NCI-H526 treated with DMSO at 0.1 percent for 48 hours (cell line): ENCODE measurements around the gene CLSTN2.

ENCODE experiments used
- DNase-seq: peaks from one replicate; lab custom pipeline; 2025; lab: John Stamatoyannopoulos, UW

The CLSTN2 gene

DNA sequence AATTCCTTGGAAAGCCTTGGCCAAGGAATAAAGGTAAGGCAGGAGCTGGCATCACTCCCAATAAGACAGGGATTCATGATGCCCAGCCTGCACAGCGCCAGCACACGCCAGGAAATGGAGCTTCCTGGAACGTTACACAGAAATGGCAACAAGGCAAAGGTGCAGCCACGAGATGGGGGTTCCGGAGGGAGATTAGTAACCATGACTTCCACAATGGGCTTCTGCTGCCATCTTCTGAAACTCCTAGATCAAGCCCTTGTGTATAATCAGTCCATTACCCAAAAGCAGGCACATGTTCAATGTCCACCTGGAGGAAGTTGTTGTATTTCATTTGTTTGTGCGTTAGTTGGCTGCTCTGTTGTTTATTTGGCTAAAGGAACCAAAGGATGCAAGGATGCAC lies 611.7 kb downstream of the CLSTN2 start:
- DNase-seq = no peak

DNA sequence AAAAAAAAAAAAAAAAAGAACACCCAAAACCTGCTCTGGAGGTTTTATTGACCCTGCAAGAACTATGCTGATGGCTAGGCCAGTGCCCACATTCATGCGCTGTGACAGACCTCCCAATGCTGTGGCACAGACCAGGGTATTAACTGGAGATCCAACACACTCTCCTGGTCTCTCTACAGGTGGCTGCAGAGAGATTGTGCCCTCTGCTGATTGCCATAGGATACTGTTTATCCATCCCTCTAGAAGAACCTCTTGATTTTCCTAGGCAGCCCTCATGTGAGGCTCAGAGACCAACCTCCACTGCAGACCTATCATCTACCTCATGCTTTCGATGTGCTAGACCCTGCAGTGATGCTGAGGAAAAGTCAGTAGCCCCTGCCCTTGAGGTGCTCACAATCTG lies 617.4 kb downstream of the CLSTN2 start:
- DNase-seq = no peak

DNA sequence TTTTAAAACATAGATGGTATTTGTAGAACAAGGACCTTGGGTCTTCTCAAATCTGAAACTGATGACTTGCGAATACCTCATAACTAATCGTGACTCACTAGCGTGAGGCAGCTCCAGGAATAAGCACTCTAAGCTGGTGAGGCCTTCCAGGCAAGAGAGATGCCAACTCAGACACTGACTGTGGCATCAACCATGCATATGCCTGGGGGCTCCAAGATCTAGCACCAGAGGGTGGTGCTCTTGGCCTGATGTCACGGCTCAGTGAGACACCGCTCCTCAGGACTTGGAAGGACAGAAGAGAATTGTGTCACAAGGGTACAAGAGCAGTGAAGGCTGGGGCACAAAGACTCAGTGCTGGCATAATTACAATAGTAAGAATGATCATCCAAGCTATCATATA lies 617.9 kb downstream of the CLSTN2 start:
- no peak for DNase-seq

GRCh38 chr3:140553591-140553990 lies 618.6 kb downstream of the CLSTN2 start:
- DNase-seq = no peak

DNA sequence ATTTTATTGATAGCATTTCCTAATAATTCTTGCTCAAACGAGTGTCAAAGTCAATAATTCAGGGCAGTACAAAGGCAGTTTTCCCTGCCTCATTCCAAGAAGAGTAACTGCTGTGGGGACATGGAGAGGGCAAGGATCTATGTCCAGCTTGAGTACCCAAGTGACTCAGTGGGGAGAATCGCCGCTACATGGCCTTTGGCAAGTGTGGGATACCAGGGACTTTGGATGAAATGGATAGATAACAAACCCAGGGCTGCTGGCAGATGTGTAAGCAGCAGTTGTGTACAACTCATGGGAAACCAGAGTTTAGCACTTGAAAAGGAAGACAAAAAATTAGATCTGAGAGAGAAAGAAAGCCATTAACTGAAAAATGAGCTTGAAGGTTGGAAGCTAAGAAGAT lies 620.7 kb downstream of the CLSTN2 start:
- DNase-seq = no peak

GRCh38 chr3:140557476-140557875 lies 622.5 kb downstream of the CLSTN2 start:
- DNase-seq = no peak

- no peak for DNase-seq
Observed at GRCh38 chr3:140559546-140559945, 624.6 kb downstream of the CLSTN2 start.

- no peak for DNase-seq
Observed at GRCh38 chr3:140563206-140563760, 628.3 kb downstream of the CLSTN2 start.

GRCh38 chr3:140568131-140568530 lies 633.1 kb downstream of the CLSTN2 start:
- DNase-seq = no peak

DNA sequence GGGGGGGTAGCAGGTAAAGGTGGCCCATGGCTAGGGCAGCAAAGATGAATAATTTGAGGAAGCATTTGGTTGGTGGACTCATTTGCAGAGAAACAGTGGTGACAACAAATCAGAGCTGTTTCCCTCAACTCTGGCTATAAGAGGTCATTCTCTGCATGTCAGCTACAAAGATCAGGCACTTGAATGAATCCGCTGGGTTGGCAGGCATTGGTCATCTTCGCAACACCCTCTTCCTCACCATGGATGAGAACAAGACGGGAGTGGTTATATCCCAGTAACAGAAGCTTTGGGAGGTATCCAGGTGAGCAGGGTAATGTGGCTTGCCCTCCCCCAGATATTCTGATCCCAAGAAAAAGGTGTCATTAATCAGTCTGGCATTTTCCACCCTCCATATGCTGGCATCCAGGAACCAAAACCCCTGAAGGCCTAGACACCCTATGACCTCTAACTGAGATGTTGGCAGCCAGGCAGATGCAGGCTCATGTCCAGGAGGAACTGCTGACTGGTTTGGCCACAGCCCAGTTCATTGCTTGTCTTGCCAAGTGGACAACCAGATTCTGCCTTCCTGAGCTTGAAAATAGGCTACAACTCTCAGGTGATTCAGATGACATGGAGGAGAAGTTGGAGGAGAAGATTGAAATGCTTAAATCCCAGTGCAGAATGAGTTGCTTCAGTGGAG lies 634.0 kb downstream of the CLSTN2 start:
- DNase-seq = no peak

DNA sequence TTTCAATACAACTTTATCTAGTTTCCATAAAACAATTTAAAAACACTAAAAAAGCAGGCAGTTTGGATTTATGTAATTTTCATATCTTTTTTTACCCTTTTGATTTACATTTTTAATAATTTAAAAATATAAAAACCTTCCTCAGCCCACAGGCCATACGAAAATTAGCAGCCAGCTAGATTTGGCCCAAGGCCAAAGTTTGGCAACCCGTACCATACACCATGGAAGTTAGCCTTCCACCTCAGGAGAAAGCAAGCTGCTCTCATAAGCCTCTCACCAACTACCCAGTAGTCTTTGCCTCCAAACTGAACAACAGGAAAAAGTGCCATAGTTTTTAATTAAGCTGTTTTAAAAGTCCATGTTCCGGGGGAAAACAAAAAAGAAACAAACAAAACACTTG lies 635.6 kb downstream of the CLSTN2 start:
- DNase-seq = no peak

GRCh38 chr3:140571836-140572235 lies 636.9 kb downstream of the CLSTN2 start:
- DNase-seq = no peak

DNA sequence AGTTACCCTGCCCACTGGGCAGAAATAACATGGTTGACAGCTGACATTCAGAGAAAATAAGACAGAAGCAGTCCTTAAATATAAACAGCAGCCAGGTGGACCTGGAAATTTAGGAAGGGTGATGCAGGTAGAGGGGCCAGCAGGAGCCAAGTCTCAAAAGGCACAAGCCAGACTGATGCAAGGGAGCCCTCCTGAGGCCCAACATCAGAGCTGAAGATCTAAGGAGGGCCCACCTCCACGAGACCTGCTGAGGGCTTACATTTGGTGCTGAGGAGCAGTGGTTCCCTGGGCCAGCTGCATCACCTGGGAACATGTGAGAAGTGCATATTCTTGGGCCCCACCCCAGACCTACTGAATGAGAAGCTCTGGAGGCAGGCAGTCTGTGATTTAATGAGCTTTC lies 637.3 kb downstream of the CLSTN2 start:
- DNase-seq = no peak

- DNase-seq = no peak
Observed at GRCh38 chr3:140573011-140573410, 638.0 kb downstream of the CLSTN2 start.

DNA sequence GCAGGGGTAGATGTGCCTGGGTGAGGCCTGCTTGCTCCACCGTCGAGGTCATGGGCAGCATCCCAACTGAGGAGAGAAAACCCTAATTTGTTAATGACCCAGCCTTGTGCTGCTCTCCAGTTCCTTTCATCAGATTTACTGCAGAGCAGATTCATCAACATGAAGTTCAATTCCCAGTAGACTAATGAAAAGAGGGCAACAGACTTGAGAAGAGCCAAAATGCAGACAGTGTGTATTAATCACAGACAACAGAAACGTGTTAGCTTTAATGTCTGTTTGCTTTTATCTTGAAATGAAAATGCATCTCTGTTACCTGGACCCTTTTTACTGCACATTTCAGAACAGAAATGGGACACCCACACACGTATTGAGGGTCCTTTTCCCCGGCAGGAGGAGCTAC lies 639.4 kb downstream of the CLSTN2 start:
- no peak for DNase-seq

- DNase-seq = no peak
Observed at GRCh38 chr3:140576449-140576848, 641.5 kb downstream of the CLSTN2 start.

GRCh38 chr3:140577911-140578310 lies 642.9 kb downstream of the CLSTN2 start:
- DNase-seq = no peak

- no peak for DNase-seq
Observed at GRCh38 chr3:140579260-140579659, 644.3 kb downstream of the CLSTN2 start.

GRCh38 chr3:140580746-140581145 lies 645.8 kb downstream of the CLSTN2 start:
- no peak for DNase-seq

GRCh38 chr3:140584549-140584948 lies 649.6 kb downstream of the CLSTN2 start:
- DNase-seq = no peak

DNA sequence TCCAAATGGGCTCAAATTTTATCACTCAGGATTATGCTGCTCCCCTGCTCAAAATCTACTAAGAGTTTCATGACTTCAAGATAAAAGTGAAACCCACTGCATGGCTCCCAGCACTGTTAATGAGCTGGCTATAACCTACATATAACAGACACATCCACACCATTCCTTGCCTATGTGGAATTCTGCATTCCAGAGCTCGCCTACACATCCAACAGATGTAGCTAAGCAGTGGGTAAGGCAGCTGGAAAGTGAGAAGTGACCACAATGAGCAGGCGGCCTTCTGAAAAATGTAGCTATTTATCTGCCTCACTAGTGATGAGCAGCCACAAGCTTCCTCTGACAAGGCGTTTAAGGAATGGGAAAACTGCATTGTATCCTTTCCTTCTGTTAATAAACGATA lies 650.8 kb downstream of the CLSTN2 start:
- DNase-seq = no peak

DNA sequence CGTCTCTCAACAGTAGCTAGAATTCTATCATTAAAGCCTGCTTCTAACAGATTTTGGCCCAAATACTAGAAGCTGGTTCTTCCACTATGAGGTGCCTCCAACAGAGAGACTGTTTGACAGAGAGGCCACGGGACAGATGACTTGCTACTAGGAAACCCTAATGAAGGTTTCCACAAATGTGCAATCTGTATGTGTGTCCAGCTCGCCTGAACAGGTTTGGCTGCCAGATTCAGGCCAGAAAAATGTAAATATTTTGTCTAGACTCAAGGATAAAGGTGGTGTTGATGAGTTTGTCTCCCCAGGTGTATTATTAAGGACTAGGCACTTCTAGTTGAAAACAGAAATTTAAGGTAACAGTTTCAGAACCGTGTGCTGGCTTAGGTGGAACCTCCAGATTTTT lies 651.3 kb downstream of the CLSTN2 start:
- no peak for DNase-seq

DNA sequence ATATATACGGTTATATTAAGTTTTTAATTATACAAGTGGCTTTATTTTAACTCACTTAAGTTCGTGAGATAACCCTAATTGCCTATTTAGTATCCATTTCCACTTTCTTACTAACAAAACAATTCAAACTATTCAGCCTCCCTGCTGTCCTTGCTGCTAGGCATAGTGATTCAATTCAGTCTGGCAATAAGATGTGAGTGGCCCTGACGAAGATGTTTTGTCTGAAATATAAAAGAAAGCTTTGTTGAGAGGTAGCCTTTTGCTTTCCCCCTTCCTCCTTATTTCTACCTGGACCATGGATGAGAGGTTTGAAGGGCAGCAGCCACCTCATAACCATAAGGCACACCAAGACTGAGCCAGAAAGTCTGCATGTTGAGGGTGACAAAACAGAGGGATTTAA lies 653.6 kb downstream of the CLSTN2 start:
- DNase-seq = no peak

GRCh38 chr3:140593766-140594165 lies 658.8 kb downstream of the CLSTN2 start:
- DNase-seq = no peak
